Adrenal gland (tissue), 12 donors: ENCODE data around the gene NR2F2. TPM values are rescaled to one million over a fixed set of nuclear protein-coding genes. Genes with fewer than 3 reads are reported as not detected.

ENCODE experiments used
- DNase-seq, 7 donors: peaks; one replicate each; pipeline ENCODE4 v3.0.0-alpha.2; 2019 to 2020
- H3K27ac ChIP-seq, 5 donors: fragments of 200-600 bp; sonication (generic) in 4 of 5; 1 replicate in 3 of 5; 2 replicates in 2 of 5; pipeline versions ENCODE4 v1.5.1 to v1.8.0; 2016 to 2020; ENCODE audit warnings: mild to moderate bottlenecking in 1 of 5
- H3K27me3 ChIP-seq: fragments of 200-600 bp; 2 replicates; pipeline ENCODE4 v1.8.0; 2021
- H3K36me3 ChIP-seq, 2 donors: fragments of 200-600 bp; replicated peaks in 1 of 2; 1 replicate in 1 of 2; 2 replicates in 1 of 2; pipeline versions ENCODE4 v1.5.1 to v1.8.0; 2018 to 2022
- H3K4me1 ChIP-seq, 2 donors: fragments of 200-600 bp; replicated peaks in 1 of 2; 1 replicate in 1 of 2; 2 replicates in 1 of 2; pipeline versions ENCODE4 v1.5.1 to v1.8.0; 2018 to 2021
- H3K4me3 ChIP-seq, 4 donors: fragments of 200-600 bp; sonication (generic) in 3 of 4; one replicate each; pipeline ENCODE4 v1.5.1; 2016 to 2018
- H3K9me3 ChIP-seq, 3 donors: fragments of 200-600 bp; sonication (generic) in 1 of 3; replicated peaks in 1 of 3; 1 replicate in 2 of 3; 2 replicates in 1 of 3; pipeline versions ENCODE4 v1.5.1 to v1.8.0; 2016 to 2021
- CTCF ChIP-seq, 6 experiments: fragments of 450-650 bp in 4 of 6; fragments of 200-600 bp in 2 of 6; sonication (generic) in 1 of 6; IDR thresholded peaks; 1 replicate in 5 of 6; 2 replicates in 1 of 6; pipeline versions ENCODE4 v1.5.1 to v1.8.0; 2016 to 2021; ENCODE audit warnings: antibody characterized with exemption in 6 of 6, mild to moderate bottlenecking in 2 of 6, moderate library complexity in 1 of 6
- POLR2A ChIP-seq, 2 donors: fragments of 450-650 bp; IDR thresholded peaks; one replicate each; pipeline ENCODE4 v1.6.1; 2017; ENCODE audit warnings: antibody characterized with exemption in 2 of 2, mild to moderate bottlenecking in 2 of 2, moderate library complexity in 1 of 2
- WGBS, 4 donors: extraction: QIAGEN DNeasy Blood & Tissue Kit in 2 of 4; methylation state at CpG; one replicate each; pipeline versions ENCODE4 v1.1.5 to v1.1.7; 2013 to 2017; 5-methylcytosine and 5-hydroxymethylcytosine counted together
- intact Hi-C, 2 donors: fragments of 100-400 bp; cut with DNase I; formaldehyde crosslinking; loops; one replicate each; pipeline versions ENCODE4 v1.14.1 to v1.15.0; 2022 to 2023
- polyA plus RNA-seq, 3 donors: library from polyadenylated mRNA; stranded (reverse); fragments of 200-250 nt in 2 of 3; fragments of 350-450 nt in 1 of 3; fragmentation: Illumina TruSeq in 1 of 3; extraction: RNeasy Lipid Tissue Mini Kit (QIAGEN cat#74804) in 1 of 3; gene quantifications; one replicate each; pipeline ENCODE4 v1.2.3, GENCODE V29; 2013 to 2014
- total RNA-seq, 9 donors: library from RNA; depleted of rRNA in 4 of 9; stranded (reverse); fragments of >200 nt in 4 of 9; fragments of 120-200 nt in 1 of 9; fragmentation: NEBNext Ultra II Directional in 1 of 9; extraction: Animal tissue kit (Norgen Biotek cat#: 25700) in 1 of 9; gene quantifications; one replicate each; pipeline versions ENCODE4 v1.1.0 to v1.2.4, GENCODE V29; 2013 to 2023
- donor health status: healthy with polysubstance abuse.
- donor health status: Bipolar disorder and iron deficiency.
- donor health status: DM: yes; HTN: yes; CAD: no.
- donor health status: DM: no; HTN: no; CAD: no.
- donor health status: DM: no; HTN: no; CAD: no.
- donor health status: DM: yes; HTN: yes; CAD: no.

NR2F2 gene
- total and polyA plus RNA-seq, 12 donors, result 13.9 to 113 (median 47.1) TPM

- Histone ChIP-seq H3K27me3 (no peaks in the 10 kb centered on the region), H3K9me3 (no peaks in the 10 kb centered on the region), H3K4me1 (no peaks in the 10 kb centered on the region), H3K27ac (no peak overlapping the region), H3K36me3 (no peaks in the 10 kb centered on the region), H3K4me3 (no peak overlapping the region)
- 79 to 89% (median 83%) methylated on average over 5 of the region's 5 CpGs for WGBS, 4 donors
- intact Hi-C loops, result no loop called here
- TF ChIP-seq POLR2A (IDR thresholded peaks at IDR 0.05) (no peak), CTCF (IDR thresholded peaks at IDR 0.05) (no peak)
- no peak for DNase-seq
Observed at GRCh38 chr15:96290679-96291078, 39.8 kb upstream of the NR2F2 start.

- Histone ChIP-seq H3K27me3 (no peaks in the 10 kb centered on the region), H3K4me1 (no peaks in the 10 kb centered on the region), H3K27ac (no peak overlapping the region), H3K9me3 (no peaks in the 10 kb centered on the region), H3K36me3 (no peaks in the 10 kb centered on the region), H3K4me3 (no peak overlapping the region)
- intact Hi-C loops, result no loop called here
- TF ChIP-seq POLR2A (IDR thresholded peaks at IDR 0.05) (no peak), CTCF (IDR thresholded peaks at IDR 0.05) (no peak)
- no peak for DNase-seq
- 75 to 86% (median 78%) methylated on average over 2 of the region's 2 CpGs for WGBS, 4 donors
Observed at GRCh38 chr15:96292635-96293034, 37.9 kb upstream of the NR2F2 start.

GRCh38 chr15:96293441-96293840, 37.1 kb upstream of the NR2F2 start:
- Histone ChIP-seq H3K4me3 (no peak overlapping the region), H3K4me1 (no peaks in the 10 kb centered on the region), H3K36me3 (no peaks in the 10 kb centered on the region), H3K9me3 (peaks cover 0 to 4% (median 0%) of the 10 kb centered on the region in 3 donors), H3K27ac (no peak overlapping the region), H3K27me3 (no peaks in the 10 kb centered on the region)
- intact Hi-C loops, result no loop called here
- TF ChIP-seq POLR2A (IDR thresholded peaks at IDR 0.05), result no peak
- TF ChIP-seq CTCF (IDR thresholded peaks at IDR 0.05), result no peak
- no peak for DNase-seq
- 68 to 93% (median 85%) methylated on average over 4 of the region's 4 CpGs for WGBS, 4 donors

- intact Hi-C loops, result no loop called here
- Histone ChIP-seq H3K9me3 (peaks cover 0 to 10% (median 0%) of the 10 kb centered on the region in 3 donors), H3K4me1 (no peaks in the 10 kb centered on the region), H3K27me3 (no peaks in the 10 kb centered on the region), H3K27ac (no peak overlapping the region), H3K4me3 (no peak overlapping the region), H3K36me3 (no peaks in the 10 kb centered on the region)
- no peak for TF ChIP-seq POLR2A (IDR thresholded peaks at IDR 0.05)
- no peak for TF ChIP-seq CTCF (IDR thresholded peaks at IDR 0.05)
- no peak for DNase-seq
- WGBS, 4 donors, result 83 to 86% (median 84%) methylated on average over 4 of the region's 4 CpGs
Observed at GRCh38 chr15:96294766-96295165, 35.7 kb upstream of the NR2F2 start.
